Neuronal stem cell (in vitro differentiated cells): ENCODE results near the gene FRAS1.

Source experiments
- DNase-seq: peaks from one replicate; pipeline ENCODE4 v3.0.0-alpha.2; 2013; ENCODE audit warnings: low spot score
- H2AFZ ChIP-seq: one replicate; pipeline ENCODE4 v1.6.1; 2013; ENCODE audit warnings: mild to moderate bottlenecking, low read length, inconsistent platforms
- H2AK5ac ChIP-seq: 2 replicates; pipeline ENCODE4 v1.6.1; 2013; ENCODE audit warnings: low read depth, mild to moderate bottlenecking, inconsistent platforms, low read length, moderate library complexity, mixed read lengths
- H2BK120ac ChIP-seq: 2 replicates; pipeline ENCODE4 v1.6.1; 2013; ENCODE audit warnings: low read depth, mild to moderate bottlenecking, inconsistent platforms, low read length, moderate library complexity, mixed read lengths
- H2BK12ac ChIP-seq: one replicate; pipeline ENCODE4 v1.6.1; 2013; ENCODE audit warnings: low read length, inconsistent platforms
- H2BK15ac ChIP-seq: 2 replicates; pipeline ENCODE4 v1.6.1; 2013; ENCODE audit warnings: mild to moderate bottlenecking, low read length, inconsistent platforms, mixed read lengths
- H2BK5ac ChIP-seq: one replicate; pipeline ENCODE4 v1.6.1; 2013; ENCODE audit warnings: inconsistent platforms, mild to moderate bottlenecking, low read length, moderate library complexity
- H3K14ac ChIP-seq: one replicate; pipeline ENCODE4 v1.6.1; 2013; ENCODE audit warnings: low read length, inconsistent platforms
- H3K18ac ChIP-seq: 2 replicates; pipeline ENCODE4 v1.6.1; 2013; ENCODE audit warnings: low read length, inconsistent platforms
- H3K23ac ChIP-seq: 2 replicates; pipeline ENCODE4 v1.6.1; 2013; ENCODE audit warnings: low read depth, mild to moderate bottlenecking, mixed read lengths, low read length, inconsistent platforms; ENCODE audit not compliant: poor library complexity
- H3K27ac ChIP-seq: replicated peaks from 3 replicates; pipeline ENCODE4 v1.5.1; 2013; ENCODE audit warnings: low read length, inconsistent platforms
- H3K27me3 ChIP-seq, 3 experiments: 2 replicates each; pipeline ENCODE4 v1.6.1; 2013; ENCODE audit warnings: low read length in 3 of 3, mild to moderate bottlenecking in 2 of 3, inconsistent platforms in 1 of 3, low read depth in 1 of 3, mixed read lengths in 1 of 3, moderate library complexity in 1 of 3; ENCODE audit not compliant: control insufficient read depth in 3 of 3, insufficient read depth in 3 of 3
- H3K36me3 ChIP-seq, 2 donors: replicated peaks in 1 of 2; 2 replicates each; pipeline ENCODE4 v1.6.1; 2013; ENCODE audit warnings: low read length in 2 of 2; ENCODE audit not compliant: control insufficient read depth in 2 of 2, insufficient read depth in 2 of 2
- H3K4ac ChIP-seq: 2 replicates; pipeline ENCODE4 v1.6.1; 2013; ENCODE audit warnings: inconsistent platforms, mild to moderate bottlenecking, low read length, moderate library complexity
- H3K4me1 ChIP-seq, 2 donors: 1 replicate in 1 of 2; 2 replicates in 1 of 2; pipeline ENCODE4 v1.6.1; 2013; ENCODE audit warnings: low read length in 2 of 2, low read depth in 1 of 2; ENCODE audit not compliant: control insufficient read depth in 2 of 2, insufficient read depth in 1 of 2
- H3K4me2 ChIP-seq: one replicate; pipeline ENCODE4 v1.6.1; 2013; ENCODE audit warnings: mild to moderate bottlenecking, low read length, inconsistent platforms; ENCODE audit not compliant: insufficient read depth, poor library complexity, severe bottlenecking
- H3K4me3 ChIP-seq, 2 donors: 2 replicates each; pipeline ENCODE4 v1.5.1; 2013; ENCODE audit warnings: low read length in 2 of 2, mild to moderate bottlenecking in 2 of 2, inconsistent platforms in 1 of 2, moderate library complexity in 1 of 2
- H3K79me1 ChIP-seq: one replicate; pipeline ENCODE4 v1.6.1; 2013; ENCODE audit warnings: low read depth, mild to moderate bottlenecking, inconsistent platforms, low read length, moderate library complexity
- H3K9ac ChIP-seq: one replicate; pipeline ENCODE4 v1.6.1; 2013; ENCODE audit warnings: mild to moderate bottlenecking, low read depth, low read length, inconsistent platforms; ENCODE audit not compliant: poor library complexity
- H3K9me3 ChIP-seq, 2 donors: replicated peaks in 1 of 2; 2 replicates each; pipeline versions ENCODE3 to v1.6.1; 2013; ENCODE audit warnings: low read length in 2 of 2, mild to moderate bottlenecking in 2 of 2, inconsistent platforms in 1 of 2, low read depth in 1 of 2, mixed read lengths in 1 of 2, moderate library complexity in 1 of 2; ENCODE audit not compliant: control insufficient read depth in 2 of 2, insufficient read depth in 1 of 2
- H4K8ac ChIP-seq: one replicate; pipeline ENCODE4 v1.6.1; 2013; ENCODE audit warnings: low read depth, mild to moderate bottlenecking, inconsistent platforms, low read length, moderate library complexity
- H4K91ac ChIP-seq: one replicate; pipeline ENCODE4 v1.6.1; 2013; ENCODE audit warnings: low read length, low read depth, mild to moderate bottlenecking, inconsistent platforms; ENCODE audit not compliant: poor library complexity
- WGBS, 2 donors: extraction: QIAGEN DNeasy Blood & Tissue Kit; methylation state at CpG; one replicate each; pipeline ENCODE4 v1.1.7; 2013; ENCODE audit warnings: missing lambda C conversion rate in 2 of 2, mixed read lengths in 1 of 2; ENCODE audit not compliant: insufficient read length in 2 of 2, insufficient replicate concordance in 1 of 2; ENCODE audit errors: extremely low coverage in 2 of 2; 5-methylcytosine and 5-hydroxymethylcytosine counted together

FRAS1 gene

DNA sequence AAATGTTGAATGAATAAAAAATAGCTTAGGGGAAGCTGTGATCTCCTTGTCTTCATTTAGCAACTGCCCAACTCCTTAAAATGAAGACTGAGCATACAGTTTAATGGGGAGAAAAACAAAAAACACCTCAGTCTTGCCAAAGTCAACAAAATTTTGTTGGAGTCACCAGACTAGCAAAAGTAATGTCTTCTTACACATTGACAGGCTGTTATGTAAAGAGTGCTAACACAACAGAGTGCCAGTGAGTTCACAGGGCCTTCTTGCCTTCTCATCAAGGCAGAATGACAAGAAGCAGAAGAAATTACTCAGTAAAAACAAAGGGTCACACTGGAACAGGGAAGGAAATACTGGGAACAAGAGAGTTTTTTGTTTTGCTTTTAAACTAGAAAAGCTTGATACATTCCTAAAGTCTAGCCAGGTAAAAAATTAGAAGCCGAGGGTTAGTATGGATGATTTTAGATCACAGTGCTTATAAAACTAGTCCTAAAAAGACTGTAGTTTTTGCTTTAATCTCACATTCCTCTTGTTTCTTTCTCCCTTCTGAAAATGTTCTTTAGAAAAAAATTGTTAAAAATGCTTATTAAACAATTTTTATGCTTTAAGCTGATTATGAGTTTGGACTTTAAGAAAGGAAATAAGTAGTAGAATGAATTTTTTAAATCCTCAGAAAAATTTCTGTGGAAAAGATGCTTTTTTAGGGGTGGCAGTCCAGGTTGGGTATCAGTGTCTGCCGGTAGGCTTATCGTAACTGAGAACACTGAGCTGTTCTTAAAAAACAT is 38.7 kb upstream of the FRAS1 start:
- no peak overlapping the region for H2AK5ac ChIP-seq
- no peak for DNase-seq
- WGBS, 2 donors, result no CpG with 5 or more reads among the region's 3 CpGs

GRCh38 chr4:78019414-78019813 is 37.7 kb upstream of the FRAS1 start:
- H3K4me3 ChIP-seq, result no peak overlapping the region
- H2BK120ac ChIP-seq, result no peak overlapping the region
- H4K8ac ChIP-seq, result no peak overlapping the region
- H3K14ac ChIP-seq, result no peak overlapping the region
- H3K9me3 ChIP-seq, result no peaks in the 10 kb centered on the region
- no peak overlapping the region for H3K4ac ChIP-seq
- no peak overlapping the region for H2AK5ac ChIP-seq
- H2BK12ac ChIP-seq, result no peak overlapping the region
- H3K9ac ChIP-seq, result no peak overlapping the region
- H3K36me3 ChIP-seq, result no peaks in the 10 kb centered on the region
- no peak overlapping the region for H4K91ac ChIP-seq
- no peak for DNase-seq
- H3K79me1 ChIP-seq, result no peaks in the 10 kb centered on the region
- no peaks in the 10 kb centered on the region for H3K4me1 ChIP-seq
- H2BK15ac ChIP-seq, result no peak overlapping the region
- H2BK5ac ChIP-seq, result no peak overlapping the region
- H3K27me3 ChIP-seq, result peaks cover 0 to 3% (median 0%) of the 10 kb centered on the region in 3 experiments
- H3K18ac ChIP-seq, result no peak overlapping the region
- H2AFZ ChIP-seq, result no peak overlapping the region
- H3K4me2 ChIP-seq, result no peak overlapping the region
- H3K27ac ChIP-seq, result no peak overlapping the region
- no peak overlapping the region for H3K23ac ChIP-seq

More for the DNA sequence above, 38.7 kb upstream of the FRAS1 start:
- Histone ChIP-seq H3K36me3 (no peaks in the 10 kb centered on the region), H3K4me2 (no peak overlapping the region), H3K9me3 (no peaks in the 10 kb centered on the region), H4K8ac (no peak overlapping the region), H2BK12ac (no peak overlapping the region), H3K4ac (no peak overlapping the region), H3K79me1 (no peaks in the 10 kb centered on the region), H3K14ac (no peak overlapping the region), H3K9ac (no peak overlapping the region), H3K23ac (no peak overlapping the region), H2BK5ac (no peak overlapping the region), H3K4me3 (no peak overlapping the region), H3K27me3 (peaks cover 0 to 3% (median 0%) of the 10 kb centered on the region in 3 experiments), H4K91ac (no peak overlapping the region), H3K27ac (no peak overlapping the region), H2BK120ac (no peak overlapping the region), H3K18ac (no peak overlapping the region), H3K4me1 (no peaks in the 10 kb centered on the region), H2AFZ (no peak overlapping the region), H2BK15ac (no peak overlapping the region)

DNA sequence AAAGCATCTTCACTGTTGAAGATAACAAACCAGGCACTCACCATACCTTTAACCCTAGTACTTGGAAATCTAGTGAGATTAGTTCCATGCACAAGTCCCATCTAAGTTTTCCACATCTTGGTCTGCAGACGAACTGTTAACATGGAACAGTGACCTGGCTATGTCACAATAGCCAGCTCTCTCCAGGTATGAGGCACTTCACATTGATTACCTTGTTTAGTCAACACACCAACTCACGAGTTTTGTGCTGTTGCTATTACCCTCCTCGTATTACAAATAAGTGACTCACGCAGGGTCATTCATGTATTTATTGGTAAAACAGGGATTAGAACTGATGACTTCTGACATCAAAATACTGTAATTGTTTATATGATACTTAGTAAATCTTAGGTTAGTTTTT is 36.4 kb upstream of the FRAS1 start:
- no peak overlapping the region for H2BK5ac ChIP-seq
- H3K36me3 ChIP-seq, result no peaks in the 10 kb centered on the region
- H2BK120ac ChIP-seq, result no peak overlapping the region

DNA sequence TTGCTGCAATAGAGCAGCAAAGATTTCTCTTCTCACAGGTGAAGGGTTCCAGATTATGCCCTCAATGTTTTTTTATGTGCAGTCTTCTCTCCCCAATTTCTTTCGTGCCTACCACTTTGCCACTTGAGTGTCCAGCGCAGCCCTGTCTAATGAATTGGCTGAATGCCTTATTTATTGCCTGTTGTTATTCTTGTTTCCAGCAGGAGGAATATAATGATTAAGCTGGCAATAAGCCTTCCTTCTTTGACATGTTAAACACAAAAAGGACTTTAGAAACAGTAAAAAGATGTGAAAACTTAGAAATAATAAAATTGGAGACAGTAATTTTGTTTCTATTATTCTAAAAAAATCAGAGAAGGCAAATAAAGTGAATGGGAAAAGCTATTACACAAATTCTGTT is 34.6 kb upstream of the FRAS1 start:
- no peak overlapping the region for H2BK5ac ChIP-seq
- no peak overlapping the region for H2AFZ ChIP-seq
- H2AK5ac ChIP-seq, result no peak overlapping the region
- H2BK15ac ChIP-seq, result no peak overlapping the region
- no peak overlapping the region for H2BK12ac ChIP-seq
- H3K4me1 ChIP-seq, result no peaks in the 10 kb centered on the region
- no peak overlapping the region for H3K23ac ChIP-seq
- no peak overlapping the region for H3K4ac ChIP-seq
- no peaks in the 10 kb centered on the region for H3K79me1 ChIP-seq
- H4K8ac ChIP-seq, result no peak overlapping the region
- no peaks in the 10 kb centered on the region for H3K36me3 ChIP-seq
- no peak overlapping the region for H3K4me3 ChIP-seq
- H3K27ac ChIP-seq, result no peak overlapping the region
- H2BK120ac ChIP-seq, result no peak overlapping the region
- H3K27me3 ChIP-seq, result no peaks in the 10 kb centered on the region
- H3K4me2 ChIP-seq, result no peak overlapping the region
- no peak overlapping the region for H4K91ac ChIP-seq
- no CpG with 5 or more reads among the region's 2 CpGs for WGBS, 2 donors
- no peak overlapping the region for H3K14ac ChIP-seq
- H3K18ac ChIP-seq, result no peak overlapping the region
- H3K9me3 ChIP-seq, result no peaks in the 10 kb centered on the region
- no peak overlapping the region for H3K9ac ChIP-seq
- no peak for DNase-seq

More for the DNA sequence above, 36.4 kb upstream of the FRAS1 start:
- Histone ChIP-seq H3K27me3 (no peaks in the 10 kb centered on the region), H3K23ac (no peak overlapping the region), H3K18ac (no peak overlapping the region), H3K9me3 (no peaks in the 10 kb centered on the region), H3K27ac (no peak overlapping the region), H3K14ac (no peak overlapping the region), H3K79me1 (no peaks in the 10 kb centered on the region), H2AK5ac (no peak overlapping the region), H3K9ac (no peak overlapping the region), H2AFZ (no peak overlapping the region), H4K91ac (no peak overlapping the region), H2BK12ac (no peak overlapping the region), H3K4me2 (no peak overlapping the region), H2BK15ac (no peak overlapping the region), H4K8ac (no peak overlapping the region), H3K4me1 (no peaks in the 10 kb centered on the region), H3K4me3 (no peak overlapping the region), H3K4ac (no peak overlapping the region)
- WGBS, 2 donors, result no CpG with 5 or more reads among the region's 4 CpGs
- DNase-seq, result no peak
